OCI-LY3 (cell line): ENCODE measurements around the gene FCGBP.
"Not testable (repeated sequence)": the region's sequence is repeated elsewhere in the genome, so short reads cannot be mapped to it uniquely, and the experiment has no call there.

Experiments
- EZH2phosphoT487 ChIP-seq: fragments of 200-600 bp; shearing (Covaris generic); IDR thresholded peaks from 2 replicates; pipeline ENCODE4 v1.6.1; 2018; ENCODE audit warnings: antibody characterized with exemption, mixed run types, low read depth
- TF ChIP-seq, protein P1 (sequence below): fragments of 200-600, 300-600 bp; sonication (generic); IDR thresholded peaks from 2 replicates; pipeline ENCODE4 v1.5.1; 2014; ENCODE audit warnings: antibody characterized with exemption, low read length, low read depth

DNA sequence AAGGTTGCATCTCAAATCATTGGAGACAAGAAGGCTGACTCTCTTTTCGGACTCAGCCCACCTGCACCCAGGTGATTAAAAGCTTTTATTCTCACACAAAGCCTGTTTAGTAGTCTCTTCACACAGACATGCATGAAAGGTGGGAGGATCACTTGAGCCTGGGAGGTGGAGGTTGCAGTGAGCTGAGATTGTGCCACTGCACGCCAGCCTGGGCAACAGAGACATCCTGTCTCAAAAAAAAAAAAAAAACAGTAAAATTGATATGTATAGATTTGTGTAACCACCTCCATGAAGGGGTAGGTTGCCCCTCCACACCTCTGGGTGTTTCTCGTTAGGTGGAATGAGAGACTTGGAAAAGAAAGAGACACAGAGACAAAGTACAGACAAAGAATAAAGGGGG, 24.5 kb upstream of the FCGBP start:
- TF ChIP-seq, protein P1, sequence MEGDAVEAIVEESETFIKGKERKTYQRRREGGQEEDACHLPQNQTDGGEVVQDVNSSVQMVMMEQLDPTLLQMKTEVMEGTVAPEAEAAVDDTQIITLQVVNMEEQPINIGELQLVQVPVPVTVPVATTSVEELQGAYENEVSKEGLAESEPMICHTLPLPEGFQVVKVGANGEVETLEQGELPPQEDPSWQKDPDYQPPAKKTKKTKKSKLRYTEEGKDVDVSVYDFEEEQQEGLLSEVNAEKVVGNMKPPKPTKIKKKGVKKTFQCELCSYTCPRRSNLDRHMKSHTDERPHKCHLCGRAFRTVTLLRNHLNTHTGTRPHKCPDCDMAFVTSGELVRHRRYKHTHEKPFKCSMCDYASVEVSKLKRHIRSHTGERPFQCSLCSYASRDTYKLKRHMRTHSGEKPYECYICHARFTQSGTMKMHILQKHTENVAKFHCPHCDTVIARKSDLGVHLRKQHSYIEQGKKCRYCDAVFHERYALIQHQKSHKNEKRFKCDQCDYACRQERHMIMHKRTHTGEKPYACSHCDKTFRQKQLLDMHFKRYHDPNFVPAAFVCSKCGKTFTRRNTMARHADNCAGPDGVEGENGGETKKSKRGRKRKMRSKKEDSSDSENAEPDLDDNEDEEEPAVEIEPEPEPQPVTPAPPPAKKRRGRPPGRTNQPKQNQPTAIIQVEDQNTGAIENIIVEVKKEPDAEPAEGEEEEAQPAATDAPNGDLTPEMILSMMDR = not testable (repeated sequence)
- TF ChIP-seq EZH2phosphoT487 = not testable (repeated sequence)
